Anterior cingulate cortex (tissue), 58 donors: ENCODE data around the gene CHMP2A.
A peak's percentile ranks its signal among the peaks of the same experiment; 100 is the strongest.
"Not testable (repeated sequence)": the region's sequence is repeated elsewhere in the genome, so short reads cannot be mapped to it uniquely, and the experiment has no call there.

Source experiments
- DNase-seq, 58 donors: peaks; one replicate each; lab custom pipeline; 2025; lab: John Stamatoyannopoulos, UW

CHMP2A gene

DNA sequence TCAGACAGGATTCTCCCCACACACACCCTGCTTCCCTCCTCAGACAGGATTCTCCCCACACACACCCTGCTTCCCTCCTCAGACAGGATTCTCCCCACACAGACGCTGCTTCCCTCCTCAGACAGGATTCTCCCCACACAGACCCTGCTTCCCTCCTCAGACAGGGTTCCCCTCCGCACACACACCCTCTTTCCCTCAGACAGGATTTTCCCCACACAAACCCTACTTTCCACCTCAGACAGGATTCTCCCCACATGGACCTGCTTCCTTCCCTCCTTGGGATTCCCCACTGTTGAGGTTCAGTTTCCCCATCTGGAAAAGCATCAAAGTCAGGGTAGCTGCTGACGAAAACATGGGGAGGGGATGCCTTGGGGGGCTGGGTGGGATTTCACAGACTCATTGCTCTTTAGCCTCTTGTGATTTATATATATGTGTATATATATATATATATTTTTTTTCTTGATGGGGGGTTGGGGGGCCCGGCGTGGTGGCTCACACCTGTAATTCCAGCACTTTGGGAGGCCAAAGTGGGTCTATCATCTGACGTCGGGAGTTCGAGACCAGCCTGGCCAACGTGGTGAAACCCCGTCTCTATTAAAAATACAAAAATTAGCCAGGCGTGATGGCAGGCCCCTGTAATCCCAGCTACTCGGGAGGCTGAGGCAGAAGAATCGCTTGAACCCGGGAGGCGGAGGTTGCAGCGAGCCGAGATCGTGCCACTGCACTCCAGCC is 12.1 kb downstream of the CHMP2A start:
- DNase-seq: not testable (repeated sequence)

DNA sequence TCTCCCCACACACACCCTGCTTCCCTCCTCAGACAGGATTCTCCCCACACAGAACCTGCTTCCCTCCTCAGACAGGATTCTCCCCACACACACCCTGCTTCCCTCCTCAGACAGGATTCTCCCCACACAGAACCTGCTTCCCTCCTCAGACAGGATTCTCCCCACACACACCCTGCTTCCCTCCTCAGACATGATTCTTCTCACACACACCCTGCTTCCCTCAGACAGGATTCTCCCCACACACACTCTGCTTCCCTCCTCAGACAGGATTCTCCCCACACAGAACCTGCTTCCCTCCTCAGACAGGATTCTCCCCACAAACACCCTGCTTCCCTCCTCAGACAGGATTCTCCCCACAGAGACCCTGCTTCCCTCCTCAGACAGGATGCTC is 15.7 kb downstream of the CHMP2A start:
- not testable (repeated sequence) for DNase-seq

DNA sequence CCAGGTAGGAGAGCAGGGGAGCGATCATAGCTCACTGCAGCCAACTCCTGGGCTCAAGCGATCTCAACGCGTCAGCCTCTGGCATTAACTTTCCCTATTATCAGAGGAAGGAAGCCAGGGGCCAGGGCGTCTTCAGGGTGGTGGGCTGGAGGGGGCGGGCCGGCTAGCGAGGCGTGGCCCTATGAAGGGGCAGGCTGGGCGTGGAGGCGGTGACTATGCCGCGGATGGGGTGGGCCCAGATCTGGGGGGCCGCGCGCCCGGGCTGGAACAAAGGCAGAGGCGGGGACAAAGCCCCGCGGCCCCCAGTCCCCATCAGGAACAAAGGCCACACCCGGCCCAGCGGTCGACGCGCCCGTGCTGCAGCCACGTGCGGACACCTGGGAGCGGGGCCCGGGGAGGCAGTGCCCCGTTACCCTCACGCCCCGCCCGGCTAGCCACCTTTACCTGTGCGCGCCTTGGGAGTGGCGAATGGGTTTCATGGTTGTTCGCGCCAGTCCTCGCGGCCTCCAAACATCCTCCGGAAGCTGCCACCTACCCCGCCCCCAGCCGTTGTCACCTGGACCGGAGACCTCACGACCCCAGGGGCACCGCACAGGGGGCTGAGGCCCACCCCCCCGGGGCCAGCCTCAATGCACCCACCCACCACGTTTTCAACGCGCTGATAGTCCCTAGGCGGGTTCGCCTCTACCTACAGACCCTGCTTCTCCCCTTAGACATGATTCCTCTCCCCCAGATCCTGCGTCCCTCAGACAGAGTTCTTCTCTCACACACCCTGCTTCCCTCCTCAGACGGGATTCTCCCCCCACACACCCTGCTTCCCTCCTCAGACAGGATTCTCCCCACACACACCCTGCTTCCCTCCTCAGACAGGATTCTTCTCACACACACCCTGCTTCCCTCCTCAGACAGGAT is 16.4 kb downstream of the CHMP2A start:
- DNase-seq: peak in 1 of 58 donors; percentile 18

DNA sequence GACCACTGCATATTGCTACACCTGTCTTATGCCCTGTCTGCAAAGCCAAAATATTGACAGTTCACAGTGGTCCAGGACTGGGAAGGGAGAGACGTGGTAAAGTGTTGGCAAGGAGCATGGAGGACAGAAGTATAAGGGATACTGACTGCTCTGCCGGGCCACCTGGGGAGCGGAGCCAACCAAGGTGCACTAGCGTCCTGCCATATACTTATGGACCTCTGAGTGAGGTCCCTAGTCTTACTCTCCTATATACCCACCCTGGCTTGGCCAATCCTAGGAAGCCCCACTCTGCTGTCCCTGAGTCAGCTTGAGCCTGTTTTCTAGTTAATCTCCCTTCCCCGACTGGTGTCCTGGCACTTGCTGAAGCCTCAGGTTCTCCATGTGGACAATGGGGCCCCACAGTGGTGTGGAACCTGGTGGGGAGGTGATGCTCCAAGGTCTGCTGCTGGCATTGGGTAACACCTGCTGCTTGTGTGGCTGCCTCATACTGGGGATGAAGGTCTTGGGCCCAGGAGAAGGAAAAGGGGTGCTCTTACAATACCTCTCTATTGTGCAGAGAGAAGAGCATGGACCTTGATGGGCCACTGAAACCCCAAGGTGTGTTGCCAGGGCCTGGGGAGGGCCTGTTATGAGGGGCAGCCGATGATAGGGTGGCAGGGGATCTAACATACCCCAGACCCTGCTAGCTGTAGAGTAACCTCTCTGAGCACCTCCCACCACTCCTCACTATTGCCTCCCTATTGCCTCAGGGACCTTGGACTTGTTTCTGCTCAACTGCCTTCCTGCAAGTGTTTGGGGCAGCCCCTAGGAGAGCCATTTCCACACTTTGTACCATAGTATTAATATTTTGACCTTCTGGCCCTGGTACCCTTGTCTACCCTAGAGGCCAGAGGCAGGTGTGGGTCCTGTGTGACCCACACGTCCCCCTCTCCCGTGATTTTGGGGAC is 17.8 kb downstream of the CHMP2A start:
- no peak for DNase-seq

DNA sequence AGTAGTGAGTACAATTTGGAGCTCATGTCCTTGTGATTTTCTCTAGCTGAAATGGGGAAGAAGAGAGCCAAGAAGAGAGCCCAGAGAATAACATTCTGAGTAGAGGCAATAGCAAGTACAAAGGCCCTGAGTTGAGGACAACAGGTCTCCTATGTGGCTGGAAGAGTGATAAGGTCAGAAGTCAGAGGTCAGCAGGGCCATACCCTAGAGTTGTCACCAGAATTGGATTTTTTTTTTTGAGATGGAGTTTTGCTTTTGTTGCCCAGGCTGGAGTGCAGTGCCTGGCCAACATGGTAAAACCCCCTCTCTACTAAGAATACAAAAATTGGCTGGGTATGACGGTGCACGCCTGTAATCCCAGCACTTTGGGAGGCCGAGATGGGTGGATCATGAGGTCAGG is 19.0 kb downstream of the CHMP2A start:
- no peak for DNase-seq

DNA sequence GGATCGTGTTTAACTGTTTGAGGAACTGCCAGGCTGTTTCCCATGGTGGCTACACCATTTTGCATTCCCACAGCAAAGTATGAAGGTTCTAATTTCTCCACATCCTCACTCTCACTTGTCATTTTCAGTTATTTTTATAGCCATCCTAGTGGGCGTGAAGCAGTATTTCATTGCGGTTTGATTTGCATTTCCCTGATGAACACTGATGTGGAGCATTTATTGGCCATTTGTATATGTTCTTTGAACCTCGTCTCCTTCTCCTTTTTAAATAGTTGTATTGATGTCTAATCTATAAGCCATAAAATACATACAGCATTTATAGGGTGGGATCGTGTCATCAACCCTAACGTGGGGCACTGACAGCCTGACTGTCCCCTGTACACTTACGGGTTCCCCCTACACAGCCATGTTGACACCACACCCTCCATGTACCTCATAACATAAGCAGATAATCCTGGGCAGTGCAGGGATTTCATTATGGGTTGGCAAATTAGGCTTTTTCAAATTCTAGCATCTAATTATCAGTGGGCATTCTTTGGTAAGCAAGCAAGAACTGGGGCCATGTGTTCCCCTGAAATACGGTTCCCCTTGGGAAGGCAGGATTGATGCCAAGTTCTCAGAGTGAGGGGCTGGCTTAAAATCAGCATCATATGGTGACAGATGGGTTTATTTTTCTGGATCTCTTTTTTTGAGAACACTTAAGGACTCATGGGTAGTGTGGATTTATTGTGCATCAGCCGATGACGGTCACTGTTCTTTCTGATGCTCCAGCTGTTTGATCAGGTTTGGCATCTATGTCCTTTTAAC is 23.7 kb downstream of the CHMP2A start:
- DNase-seq: no peak

DNA sequence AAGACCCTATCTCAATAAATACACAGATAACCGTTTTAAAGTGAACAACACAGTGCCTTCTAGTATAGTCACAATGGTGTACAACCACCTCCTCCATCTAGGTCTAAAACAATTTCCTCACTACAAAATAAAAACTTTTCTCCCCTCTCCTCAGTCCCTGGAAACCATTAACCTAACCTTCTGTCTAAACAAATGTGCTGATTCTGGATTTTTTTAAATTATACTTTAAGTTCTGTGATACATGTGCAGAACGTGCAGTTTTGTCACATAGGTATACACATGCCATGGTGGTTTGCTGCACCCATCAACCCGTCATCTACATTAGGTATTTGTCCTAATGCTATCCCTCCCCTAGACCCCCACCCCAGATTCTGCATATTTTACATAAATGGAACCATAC is 25.5 kb downstream of the CHMP2A start:
- no peak for DNase-seq

DNA sequence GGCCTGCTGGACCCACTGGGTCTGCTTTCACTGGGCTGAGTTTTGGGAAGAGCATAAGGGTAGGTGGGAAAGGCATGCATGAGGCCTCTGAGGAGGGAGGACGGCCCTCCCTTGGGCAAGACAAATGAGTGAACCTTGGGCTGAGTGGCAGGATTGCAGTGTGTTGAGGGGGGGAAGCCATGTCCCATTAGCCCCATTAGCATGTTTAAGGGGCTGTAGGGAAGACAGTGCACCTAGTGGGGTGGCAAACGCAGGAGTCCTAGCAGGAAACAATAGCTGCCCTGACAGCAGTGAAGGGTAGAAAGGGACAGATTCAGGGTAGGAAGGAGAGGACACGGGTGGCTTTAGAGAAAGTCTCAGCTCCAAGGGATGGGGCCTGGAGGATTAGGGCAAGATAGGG is 32.2 kb downstream of the CHMP2A start:
- no peak for DNase-seq

DNA sequence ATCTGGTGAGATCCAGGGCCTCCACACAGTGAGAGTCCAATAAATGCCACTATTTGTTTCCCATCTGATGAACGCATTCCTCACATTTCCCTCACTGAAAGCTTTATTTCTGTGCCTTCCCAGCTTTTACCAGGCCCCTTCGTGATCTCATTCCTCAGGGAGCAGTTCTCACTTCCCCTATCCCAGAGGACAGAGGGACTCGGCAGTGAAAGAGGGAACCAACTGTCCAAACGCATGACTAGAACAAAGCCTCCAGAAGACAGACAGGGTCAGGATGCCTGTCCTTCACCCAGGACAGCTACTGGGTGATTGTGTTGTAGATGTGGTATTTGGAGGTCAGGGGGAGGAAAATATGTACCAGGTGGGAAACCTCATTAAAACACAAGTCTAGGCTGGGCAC is 33.3 kb downstream of the CHMP2A start:
- no peak for DNase-seq

DNA sequence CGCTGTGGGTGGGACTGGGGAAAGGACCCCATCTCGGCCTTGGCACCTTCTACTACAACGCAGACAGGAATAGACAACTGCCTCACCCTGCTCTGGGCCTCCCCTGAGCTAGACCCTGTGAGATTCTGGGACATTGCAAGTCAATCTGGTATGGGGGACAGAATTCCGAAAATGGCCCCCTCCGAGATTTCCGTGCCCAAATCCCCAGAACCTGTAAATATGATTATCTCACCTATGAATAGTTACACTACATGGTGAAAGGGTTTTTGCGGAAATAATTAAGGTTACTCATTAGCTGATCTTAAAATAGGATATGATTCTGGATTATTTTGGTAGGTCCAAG is 34.7 kb downstream of the CHMP2A start:
- no peak for DNase-seq

DNA sequence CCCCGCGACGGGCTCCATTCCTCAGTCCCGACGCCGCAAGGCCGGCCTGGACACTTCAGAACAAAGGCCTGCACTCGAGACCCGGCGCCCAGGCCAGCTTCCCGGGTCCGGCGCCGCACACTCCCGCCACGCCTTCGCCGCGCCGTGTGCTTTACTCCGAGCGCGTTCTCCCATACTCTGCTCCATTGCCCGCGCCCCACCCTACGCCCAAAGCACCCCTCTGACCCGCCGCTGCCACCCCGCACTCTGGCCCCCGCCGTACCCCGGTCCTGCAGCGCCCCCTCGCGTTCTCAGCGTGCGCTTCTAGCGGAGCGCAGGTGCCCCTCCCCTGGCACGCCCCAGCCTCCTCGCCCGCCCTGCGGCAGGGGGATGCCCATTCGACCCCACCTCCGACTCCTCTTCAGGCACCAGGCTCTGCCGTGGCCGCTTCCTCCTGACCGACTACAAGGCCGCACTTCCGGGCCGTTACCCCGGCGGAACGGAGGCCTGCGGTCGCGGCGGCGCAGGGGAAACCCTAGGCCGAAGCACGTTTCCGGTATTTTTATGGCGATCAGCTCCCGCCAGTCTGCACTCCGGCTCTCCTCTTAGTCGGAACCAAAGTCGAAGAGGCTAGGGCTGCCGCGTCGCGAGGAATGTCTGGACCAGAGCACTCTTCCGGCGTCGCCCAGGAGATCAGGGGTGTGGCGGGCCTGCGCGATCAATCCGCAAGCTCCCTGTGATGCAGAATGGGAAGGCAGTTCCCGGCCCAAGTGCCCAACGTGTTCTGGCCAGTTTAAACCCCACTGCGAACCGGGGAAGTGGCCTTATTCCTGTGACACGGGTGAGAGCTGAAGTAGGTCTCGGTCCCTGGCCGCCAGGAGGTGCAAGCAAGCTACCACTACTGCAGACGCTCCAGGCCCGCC is 35.3 kb downstream of the CHMP2A start, which contains the start of gene ZBTB45:
ZBTB45 (minus strand) TSS at position 456 of the 902 bp plus-strand sequence. CDS start 2,137 bp downstream, outside the sequence.
- DNase-seq: peak; percentile 52 to 96 (median 91)

DNA sequence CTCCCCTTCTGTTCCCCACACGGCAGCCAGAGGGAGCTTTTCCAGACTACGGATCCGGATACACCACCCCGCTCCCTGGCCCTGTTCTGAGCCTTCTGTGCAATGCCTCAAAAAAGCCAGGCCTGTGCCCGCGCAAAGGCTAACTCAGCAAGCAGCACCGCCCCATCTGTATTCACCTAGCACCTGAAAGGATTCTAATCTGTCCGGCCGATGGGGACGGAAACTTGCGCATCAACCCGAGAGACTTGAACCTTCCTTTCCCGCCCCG is 35.9 kb downstream of the CHMP2A start:
- peak in 44 of 58 donors; percentile 10 to 68 (median 48) for DNase-seq

DNA sequence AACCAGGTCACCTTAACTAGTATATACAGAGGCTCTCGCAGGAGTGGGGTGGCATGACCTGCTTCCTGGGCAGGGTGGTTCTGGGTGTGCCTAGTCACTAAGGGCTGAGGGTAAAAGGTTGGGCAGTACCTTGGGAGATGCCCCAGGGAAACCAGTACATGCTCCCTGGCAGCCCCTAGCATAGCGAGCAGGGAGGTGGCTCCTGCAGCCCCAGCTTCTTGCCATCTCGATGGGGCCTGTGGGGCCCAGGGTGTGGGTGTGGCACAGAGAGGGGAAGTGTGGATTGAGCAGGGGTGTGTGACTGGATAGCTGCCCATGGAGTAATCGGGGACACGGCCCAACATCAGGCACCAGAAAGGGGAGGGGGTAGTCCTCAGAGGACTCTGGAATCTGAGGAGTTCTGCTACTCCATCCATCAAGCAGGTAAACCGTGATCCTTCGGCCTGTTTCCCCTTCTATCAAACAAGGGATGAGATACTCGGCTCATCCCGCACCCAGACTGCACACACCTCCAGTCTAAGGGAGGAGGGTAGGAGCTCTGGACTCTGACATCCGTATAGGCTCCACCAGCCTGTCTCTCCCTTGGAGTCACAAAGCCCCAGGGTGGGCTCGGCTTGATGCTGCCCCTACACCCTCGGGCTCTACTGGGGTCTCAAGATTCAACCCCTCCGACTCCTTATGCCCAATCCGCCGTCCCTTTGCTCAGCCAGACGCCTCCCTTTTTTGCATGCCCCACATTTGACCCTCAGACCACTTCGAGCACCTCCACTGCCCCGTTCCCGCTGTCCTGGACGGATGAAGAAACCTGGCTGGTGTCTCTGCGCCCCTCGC is 36.4 kb downstream of the CHMP2A start:
- DNase-seq: no peak

DNA sequence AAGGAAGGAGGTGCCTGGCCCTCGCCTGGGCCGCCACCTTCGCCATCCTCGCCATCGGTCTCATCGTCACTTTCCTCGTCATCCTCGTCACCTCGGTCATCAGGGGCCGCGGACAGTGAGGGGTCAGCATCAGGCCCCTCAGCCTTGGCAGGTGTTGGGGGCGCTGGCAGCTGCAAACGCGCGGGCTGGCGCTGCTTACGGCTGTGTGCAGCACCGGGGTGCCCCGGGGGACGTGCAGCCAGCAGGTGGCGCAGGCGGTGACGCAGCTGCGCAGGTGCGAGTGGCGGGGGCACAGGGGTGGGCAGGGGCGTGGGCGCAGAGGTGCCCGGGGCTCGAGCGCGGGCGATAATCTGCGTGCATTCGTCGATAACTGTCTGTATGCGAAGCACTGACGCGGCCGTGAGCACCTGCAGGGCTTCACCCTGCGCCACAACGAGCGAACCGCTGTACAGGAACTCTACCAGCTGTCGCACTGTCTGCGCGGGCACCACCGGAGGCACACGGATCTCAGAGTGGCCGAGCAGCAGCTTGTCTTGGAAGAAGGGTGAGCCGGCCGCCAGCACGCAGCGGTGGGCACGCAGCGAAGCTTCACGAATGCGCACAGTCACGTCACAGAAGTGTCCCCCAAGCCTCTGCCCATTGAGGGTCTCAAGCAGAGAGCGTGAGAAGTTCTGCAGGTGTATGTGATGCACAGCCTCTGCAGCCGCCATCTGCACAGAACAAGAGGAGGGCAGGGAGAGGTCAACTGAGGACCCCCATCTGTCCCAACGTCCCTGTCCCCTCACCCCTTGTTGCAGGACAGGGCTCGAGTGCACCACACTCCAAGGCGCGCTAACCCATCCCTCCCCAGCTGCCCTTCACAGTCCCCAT is 37.7 kb downstream of the CHMP2A start:
- DNase-seq: no peak

DNA sequence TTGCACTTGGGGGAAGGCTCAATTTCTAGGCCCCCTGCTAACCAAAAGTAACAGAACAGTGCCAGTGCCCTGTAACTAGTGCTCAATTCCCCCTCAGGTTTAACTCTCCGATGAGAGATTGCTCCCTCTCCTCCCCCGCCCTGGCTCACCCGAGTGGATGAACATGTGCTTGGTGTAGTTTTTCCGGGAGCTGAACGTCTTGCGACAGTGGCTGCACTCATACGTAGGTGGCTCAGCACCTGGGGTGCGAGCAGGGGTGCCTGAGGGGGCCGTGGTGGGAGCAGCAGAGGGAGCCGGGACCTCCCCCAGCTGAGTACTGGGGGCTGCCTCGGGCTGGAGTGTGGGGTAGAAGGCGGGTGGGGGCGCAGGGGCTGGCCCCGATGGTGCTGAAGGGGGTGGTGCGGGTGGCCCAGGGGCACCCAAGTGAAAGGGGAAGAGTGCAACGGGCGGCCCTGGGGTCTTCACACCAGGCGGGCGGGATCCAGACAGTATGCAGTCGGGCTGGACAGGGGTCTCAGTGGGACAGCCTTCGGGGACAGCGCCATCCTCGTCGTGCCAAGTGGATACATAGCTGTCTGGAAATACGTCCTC is 38.6 kb downstream of the CHMP2A start:
- no peak for DNase-seq

DNA sequence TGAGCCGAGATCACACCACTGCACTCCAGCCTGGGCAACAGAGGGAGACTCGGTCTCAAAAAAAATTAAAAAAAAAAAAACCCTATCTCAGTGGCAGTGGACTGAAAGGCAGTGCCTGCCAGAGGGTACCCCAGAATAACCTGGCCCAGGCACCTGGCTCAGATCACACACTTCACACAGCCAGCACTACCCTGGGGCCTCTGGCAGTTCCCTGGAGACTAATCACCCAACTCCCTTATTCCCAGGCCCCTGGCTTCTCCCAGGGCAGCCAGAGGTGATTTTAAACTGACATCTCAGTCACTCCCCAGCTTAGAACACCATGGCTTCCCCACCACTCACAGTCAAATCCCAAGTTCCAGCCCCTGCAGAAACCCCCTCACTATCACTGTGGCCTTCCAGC is 39.6 kb downstream of the CHMP2A start:
- DNase-seq: no peak

DNA sequence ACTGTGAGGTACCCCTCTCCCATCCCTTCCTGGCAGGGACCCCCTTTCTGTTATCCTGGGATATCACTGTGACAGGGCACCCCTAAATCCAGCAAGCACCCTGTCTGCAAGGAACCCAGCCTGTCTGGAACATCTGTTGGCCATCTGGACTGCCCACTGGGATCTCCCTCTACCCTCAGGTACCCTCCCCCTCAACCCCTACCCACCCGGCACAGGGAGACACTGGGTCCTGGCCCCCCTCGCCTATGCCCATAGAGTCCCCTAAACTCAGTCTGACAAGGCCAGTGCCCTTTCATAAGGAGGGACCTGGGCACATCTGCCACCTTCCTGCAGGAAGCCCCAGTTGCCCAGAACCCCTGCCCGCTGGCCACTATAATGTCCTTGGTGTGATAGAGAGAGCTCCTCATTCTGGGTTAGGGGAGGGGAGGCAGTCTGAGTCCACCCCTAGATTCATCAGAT is 40.3 kb downstream of the CHMP2A start:
- no peak for DNase-seq
